ENCODE results near the gene COL19A1.

The COL19A1 gene

DNA sequence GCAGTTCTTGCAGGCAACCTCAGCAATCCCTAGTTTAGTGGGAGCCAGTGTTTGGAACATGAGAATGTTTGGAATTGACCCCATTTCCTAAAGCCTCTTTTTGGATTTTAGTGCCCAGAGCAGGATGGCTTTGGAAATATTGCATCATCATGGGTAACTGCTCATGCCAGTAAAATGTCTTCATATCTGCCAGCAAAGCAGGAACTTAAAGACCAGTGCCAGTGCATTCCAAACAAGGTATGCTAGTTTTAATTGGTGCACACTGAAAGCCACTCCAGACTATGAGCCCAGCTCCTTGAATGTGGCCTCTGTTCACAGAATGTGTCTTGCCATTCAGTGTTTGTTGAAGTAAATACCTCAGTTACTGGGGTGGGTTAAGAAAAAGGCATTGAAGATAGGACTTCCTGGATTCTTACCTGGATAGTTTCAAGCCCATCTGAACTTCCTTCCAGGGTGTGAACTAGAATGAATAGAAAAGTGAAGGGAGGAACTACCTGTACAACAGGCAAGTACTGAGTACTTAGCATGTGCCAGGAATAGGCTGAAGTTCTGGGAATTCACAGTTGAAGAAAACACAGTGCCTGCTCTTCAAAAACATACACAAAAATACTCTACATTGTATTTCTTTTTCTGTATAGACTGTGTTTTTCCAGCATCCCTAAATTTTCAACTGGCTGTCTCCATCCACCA, 70.5 kb downstream of the COL19A1 start:
- TF ChIP-seq, protein P1, sequence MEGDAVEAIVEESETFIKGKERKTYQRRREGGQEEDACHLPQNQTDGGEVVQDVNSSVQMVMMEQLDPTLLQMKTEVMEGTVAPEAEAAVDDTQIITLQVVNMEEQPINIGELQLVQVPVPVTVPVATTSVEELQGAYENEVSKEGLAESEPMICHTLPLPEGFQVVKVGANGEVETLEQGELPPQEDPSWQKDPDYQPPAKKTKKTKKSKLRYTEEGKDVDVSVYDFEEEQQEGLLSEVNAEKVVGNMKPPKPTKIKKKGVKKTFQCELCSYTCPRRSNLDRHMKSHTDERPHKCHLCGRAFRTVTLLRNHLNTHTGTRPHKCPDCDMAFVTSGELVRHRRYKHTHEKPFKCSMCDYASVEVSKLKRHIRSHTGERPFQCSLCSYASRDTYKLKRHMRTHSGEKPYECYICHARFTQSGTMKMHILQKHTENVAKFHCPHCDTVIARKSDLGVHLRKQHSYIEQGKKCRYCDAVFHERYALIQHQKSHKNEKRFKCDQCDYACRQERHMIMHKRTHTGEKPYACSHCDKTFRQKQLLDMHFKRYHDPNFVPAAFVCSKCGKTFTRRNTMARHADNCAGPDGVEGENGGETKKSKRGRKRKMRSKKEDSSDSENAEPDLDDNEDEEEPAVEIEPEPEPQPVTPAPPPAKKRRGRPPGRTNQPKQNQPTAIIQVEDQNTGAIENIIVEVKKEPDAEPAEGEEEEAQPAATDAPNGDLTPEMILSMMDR (IDR thresholded peaks at IDR 0.05; ENCODE audit: insufficient read depth, low read length, poor library complexity, severe bottlenecking), result no peak
- no peak for TF ChIP-seq EZH2phosphoT487 (conservative IDR thresholded peaks at IDR 0.05; ENCODE audit: low read length)

DNA sequence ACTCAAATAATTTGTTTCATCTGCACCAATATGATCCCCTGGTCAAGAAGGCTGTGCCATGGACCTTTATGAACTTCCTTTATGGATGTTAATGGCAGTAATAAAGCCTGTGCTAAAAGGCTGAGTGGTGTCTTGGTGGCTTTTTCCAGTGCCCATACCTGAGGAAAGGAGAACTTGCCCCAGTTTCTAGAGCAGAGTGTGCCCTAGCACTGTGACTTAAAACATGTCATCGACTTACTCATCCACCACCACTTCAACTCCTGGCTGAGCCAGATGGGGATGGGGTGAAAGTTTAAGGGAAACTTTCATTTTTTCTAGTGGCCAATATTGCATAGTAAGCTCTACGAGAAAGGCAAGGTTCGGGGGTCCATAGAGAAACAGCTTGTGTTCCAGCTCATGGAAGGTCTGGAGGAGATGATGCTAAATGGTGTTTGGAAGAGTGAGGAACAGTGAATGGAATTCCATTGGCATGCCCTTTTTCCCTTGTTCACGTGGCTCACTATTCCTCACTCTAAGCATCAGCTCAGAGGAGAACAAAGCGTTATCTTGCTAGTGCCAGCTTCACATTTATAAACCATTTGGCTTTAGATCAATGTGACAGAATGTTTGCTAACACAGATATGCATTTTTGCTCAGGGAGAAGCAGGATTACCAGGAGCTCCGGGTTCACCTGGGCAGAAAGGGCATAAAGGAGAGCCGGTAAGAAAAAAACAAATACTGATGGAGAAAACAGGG, 71.2 kb downstream of the COL19A1 start:
- no peaks in the 10 kb centered on the region for H3K9me2 ChIP-seq (replicated peaks; ENCODE audit: insufficient read depth, low read length)
- no peaks in the 10 kb centered on the region for H3F3A ChIP-seq (ENCODE audit: insufficient read depth)
- H3K27me3 ChIP-seq (ENCODE audit: low read length), result no peaks in the 10 kb centered on the region
- H3K4me2 ChIP-seq (ENCODE audit: low read depth, low read length, poor library complexity, severe bottlenecking), result no peak overlapping the region
- no peak overlapping the region for H3K4me3 ChIP-seq (ENCODE audit: insufficient read depth, low read length, poor library complexity, severe bottlenecking)
- no peaks in the 10 kb centered on the region for H4K20me1 ChIP-seq (ENCODE audit: low read depth, low read length)
- no peak overlapping the region for H3K27ac ChIP-seq (ENCODE audit: low read depth, low read length)
- no peaks in the 10 kb centered on the region for H3K9me3 ChIP-seq (ENCODE audit: insufficient read depth, low read length)
- H3K36me3 ChIP-seq (ENCODE audit: low read length), result no peaks in the 10 kb centered on the region
- no peaks in the 10 kb centered on the region for H3K79me2 ChIP-seq (ENCODE audit: insufficient read depth, low read length)
- H3K9ac ChIP-seq (ENCODE audit: low read length), result no peak overlapping the region
- TF ChIP-seq, protein P1 (IDR thresholded peaks at IDR 0.05; ENCODE audit: insufficient read depth, low read length, poor library complexity, severe bottlenecking), result no peak
- no peak for TF ChIP-seq EZH2phosphoT487 (conservative IDR thresholded peaks at IDR 0.05; ENCODE audit: low read length)
- no peak overlapping the region for H2AFZ ChIP-seq (ENCODE audit: low read depth, low read length, severe bottlenecking)

More for the DNA sequence above, 70.5 kb downstream of the COL19A1 start:
- no peak overlapping the region for H3K4me3 ChIP-seq (ENCODE audit: insufficient read depth, low read length, poor library complexity, severe bottlenecking)
- H3K9ac ChIP-seq (ENCODE audit: low read length), result no peak overlapping the region
- H4K20me1 ChIP-seq (ENCODE audit: low read depth, low read length), result no peaks in the 10 kb centered on the region
- no peak overlapping the region for H3K4me2 ChIP-seq (ENCODE audit: low read depth, low read length, poor library complexity, severe bottlenecking)
- H3K9me2 ChIP-seq (replicated peaks; ENCODE audit: insufficient read depth, low read length), result no peaks in the 10 kb centered on the region
- H3K27ac ChIP-seq (ENCODE audit: low read depth, low read length), result no peak overlapping the region
- H3F3A ChIP-seq (ENCODE audit: insufficient read depth), result no peaks in the 10 kb centered on the region
- H3K36me3 ChIP-seq (ENCODE audit: low read length), result no peaks in the 10 kb centered on the region
- no peaks in the 10 kb centered on the region for H3K9me3 ChIP-seq (ENCODE audit: insufficient read depth, low read length)
- no peaks in the 10 kb centered on the region for H3K79me2 ChIP-seq (ENCODE audit: insufficient read depth, low read length)
- no peaks in the 10 kb centered on the region for H3K27me3 ChIP-seq (ENCODE audit: low read length)
- no peak overlapping the region for H2AFZ ChIP-seq (ENCODE audit: low read depth, low read length, severe bottlenecking)

DNA sequence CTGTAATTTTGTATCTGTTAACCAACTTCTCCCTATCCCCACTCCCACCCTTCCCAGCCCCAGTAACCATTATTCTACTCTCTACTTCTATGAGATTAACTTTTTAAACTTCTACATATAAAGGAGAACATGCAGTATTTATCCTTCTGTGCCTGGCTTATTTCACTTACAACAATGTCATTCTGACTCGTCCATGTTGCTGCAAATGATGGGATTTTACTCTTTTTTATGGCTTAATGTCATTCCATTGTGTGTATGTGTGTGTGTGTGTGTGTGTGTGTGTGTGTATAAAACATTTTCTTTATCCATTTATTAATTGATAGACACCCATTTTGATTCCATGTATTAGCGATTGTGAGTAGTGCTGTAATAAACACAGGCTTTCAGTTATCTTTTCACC, 76.1 kb downstream of the COL19A1 start:
- Histone ChIP-seq H3K27me3 (ENCODE audit: low read length) (no peaks in the 10 kb centered on the region), H3K36me3 (ENCODE audit: low read length) (no peaks in the 10 kb centered on the region), H3K27ac (ENCODE audit: low read depth, low read length) (no peak overlapping the region), H4K20me1 (ENCODE audit: low read depth, low read length) (no peaks in the 10 kb centered on the region), H3K9me2 (replicated peaks; ENCODE audit: insufficient read depth, low read length) (no peaks in the 10 kb centered on the region), H3K4me2 (ENCODE audit: low read depth, low read length, poor library complexity, severe bottlenecking) (no peak overlapping the region), H3F3A (ENCODE audit: insufficient read depth) (no peaks in the 10 kb centered on the region), H3K79me2 (ENCODE audit: insufficient read depth, low read length) (no peaks in the 10 kb centered on the region), H3K9me3 (ENCODE audit: insufficient read depth, low read length) (no peaks in the 10 kb centered on the region), H3K9ac (ENCODE audit: low read length) (no peak overlapping the region), H3K4me3 (ENCODE audit: insufficient read depth, low read length, poor library complexity, severe bottlenecking) (no peak overlapping the region), H2AFZ (ENCODE audit: low read depth, low read length, severe bottlenecking) (no peak overlapping the region)
- TF ChIP-seq EZH2phosphoT487 (conservative IDR thresholded peaks at IDR 0.05; ENCODE audit: low read length), result no peak
- TF ChIP-seq, protein P1 (IDR thresholded peaks at IDR 0.05; ENCODE audit: insufficient read depth, low read length, poor library complexity, severe bottlenecking), result no peak

All from SU-DHL-6 (cell line).